Activated naive CD8-positive, alpha-beta T cell treated with anti-CD3 and anti-CD28 coated beads, Interleukin-2, amount 10 ng/mL, durations not matched to agents 7 days and 5 days (primary cell): ENCODE measurements around the gene CATSPERB. TPM values are rescaled to one million over a fixed set of nuclear protein-coding genes. Genes with fewer than 3 reads are reported as not detected.
"Not testable (repeated sequence)": the region's sequence is repeated elsewhere in the genome, so short reads cannot be mapped to it uniquely, and the experiment has no call there.

Experiments used
- ATAC-seq: fragments of 150-1000 bp; cut with Tn5 transposase; one replicate; pipeline ENCODE4 v1.10.0; 2021; ENCODE audit warnings: low read depth, moderate library complexity
- POLR2A ChIA-PET: fragments of 350-600 bp; sonication (Branson Sonifier 250); formaldehyde crosslinking; loops from one replicate; lab custom pipeline; 2021; ENCODE audit warnings: antibody characterized with exemption; lab: Charles Lee
- DNase-seq: peaks from one replicate; pipeline ENCODE4 v3.0.0; 2021
- H3K27ac Mint-ChIP-seq: one replicate; pipeline ENCODE4 v1.8.0; 2022; ENCODE audit warnings: mild to moderate bottlenecking, mixed read lengths
- H3K27me3 Mint-ChIP-seq: one replicate; pipeline ENCODE4 v1.8.0; 2022; ENCODE audit warnings: mild to moderate bottlenecking, moderate library complexity, mixed read lengths
- H3K36me3 Mint-ChIP-seq: one replicate; pipeline ENCODE4 v1.8.0; 2021; ENCODE audit warnings: mild to moderate bottlenecking, mixed read lengths
- H3K4me1 Mint-ChIP-seq: one replicate; pipeline ENCODE4 v1.8.0; 2021; ENCODE audit warnings: mixed read lengths
- H3K4me3 Mint-ChIP-seq: one replicate; pipeline ENCODE4 v1.8.0; 2022; ENCODE audit warnings: mild to moderate bottlenecking, moderate library complexity, mixed read lengths
- H3K9me3 Mint-ChIP-seq: one replicate; pipeline ENCODE4 v1.8.0; 2021; ENCODE audit warnings: mixed read lengths
- total RNA-seq, 2 experiments: library from RNA; stranded (reverse); gene quantifications; one replicate each; pipeline ENCODE4 v1.2.3, GENCODE V29; 2021

The CATSPERB gene
- total RNA-seq, 2 experiments from 2014 or later = 1.9 to 2.3 TPM

- H3K4me3 Mint-ChIP-seq = no peak overlapping the region
- DNase-seq = no peak
- H3K36me3 Mint-ChIP-seq = peaks cover 13% of the 10 kb centered on the region
- no peak overlapping the region for H3K27ac Mint-ChIP-seq
- H3K4me1 Mint-ChIP-seq = peaks cover 22% of the 10 kb centered on the region
- H3K9me3 Mint-ChIP-seq = peaks cover 18% of the 10 kb centered on the region
- no peak for ATAC-seq
- POLR2A ChIA-PET = no interaction called here
- H3K27me3 Mint-ChIP-seq = no peaks in the 10 kb centered on the region
Observed at GRCh38 chr14:91679273-91679672, 52.6 kb downstream of the CATSPERB start.

GRCh38 chr14:91677687-91678086 lies 54.2 kb downstream of the CATSPERB start:
- H3K9me3 Mint-ChIP-seq = peaks cover 21% of the 10 kb centered on the region
- H3K27ac Mint-ChIP-seq, ATAC-seq, H3K4me3 Mint-ChIP-seq, DNase-seq, H3K27me3 Mint-ChIP-seq, POLR2A ChIA-PET: not testable (repeated sequence)
- H3K4me1 Mint-ChIP-seq = peaks cover 22% of the 10 kb centered on the region
- H3K36me3 Mint-ChIP-seq = peaks cover 13% of the 10 kb centered on the region

- DNase-seq (no peak), ATAC-seq (no peak)
- Mint-ChIP-seq H3K36me3 (peaks cover 5% of the 10 kb centered on the region), H3K27ac (no peak overlapping the region), H3K4me3 (no peak overlapping the region), H3K27me3 (no peaks in the 10 kb centered on the region), H3K9me3 (peaks cover 19% of the 10 kb centered on the region), H3K4me1 (no peaks in the 10 kb centered on the region)
- POLR2A ChIA-PET = no interaction called here
Observed at GRCh38 chr14:91674911-91675310, 57.0 kb downstream of the CATSPERB start.

- DNase-seq = no peak
- Mint-ChIP-seq H3K27ac (no peak overlapping the region), H3K4me1 (no peaks in the 10 kb centered on the region), H3K36me3 (peaks cover 3% of the 10 kb centered on the region), H3K27me3 (no peaks in the 10 kb centered on the region), H3K4me3 (no peak overlapping the region), H3K9me3 (peaks cover 8% of the 10 kb centered on the region)
- POLR2A ChIA-PET = no interaction called here
- ATAC-seq = no peak
Observed at GRCh38 chr14:91669867-91670266, 62.0 kb downstream of the CATSPERB start.

- H3K36me3 Mint-ChIP-seq, DNase-seq, H3K27ac Mint-ChIP-seq, ATAC-seq, H3K4me3 Mint-ChIP-seq, H3K9me3 Mint-ChIP-seq, POLR2A ChIA-PET, H3K4me1 Mint-ChIP-seq, H3K27me3 Mint-ChIP-seq: not testable (repeated sequence)
Observed at GRCh38 chr14:91667101-91667500, 64.8 kb downstream of the CATSPERB start.

GRCh38 chr14:91660790-91661189 lies 71.1 kb downstream of the CATSPERB start:
- Mint-ChIP-seq H3K36me3 (peaks cover 3% of the 10 kb centered on the region), H3K4me1 (no peaks in the 10 kb centered on the region), H3K27ac (no peak overlapping the region), H3K4me3 (no peak overlapping the region), H3K9me3 (peaks cover 5% of the 10 kb centered on the region), H3K27me3 (peaks cover 5% of the 10 kb centered on the region)
- no peak for ATAC-seq
- POLR2A ChIA-PET = no interaction called here
- DNase-seq = no peak

GRCh38 chr14:91654836-91655235 lies 77.0 kb downstream of the CATSPERB start:
- Mint-ChIP-seq H3K36me3 (peaks cover 7% of the 10 kb centered on the region), H3K4me1 (peaks cover 9% of the 10 kb centered on the region), H3K27me3 (peaks cover 13% of the 10 kb centered on the region), H3K9me3 (no peaks in the 10 kb centered on the region), H3K4me3 (no peak overlapping the region), H3K27ac (no peak overlapping the region)
- no peak for DNase-seq
- ATAC-seq = no peak
- POLR2A ChIA-PET = no interaction called here

- POLR2A ChIA-PET = no interaction called here
- no peak for DNase-seq
- H3K36me3 Mint-ChIP-seq = peaks cover 7% of the 10 kb centered on the region
- H3K4me3 Mint-ChIP-seq = no peak overlapping the region
- peaks cover 9% of the 10 kb centered on the region for H3K4me1 Mint-ChIP-seq
- no peak for ATAC-seq
- H3K27me3 Mint-ChIP-seq = peaks cover 13% of the 10 kb centered on the region
- H3K27ac Mint-ChIP-seq = no peak overlapping the region
- H3K9me3 Mint-ChIP-seq = no peaks in the 10 kb centered on the region
Observed at GRCh38 chr14:91653451-91653850, 78.4 kb downstream of the CATSPERB start.

GRCh38 chr14:91649930-91650329 lies 82.0 kb downstream of the CATSPERB start:
- DNase-seq = no peak
- Mint-ChIP-seq H3K27me3 (peaks cover 2% of the 10 kb centered on the region), H3K4me1 (peaks cover 9% of the 10 kb centered on the region), H3K4me3 (no peak overlapping the region), H3K9me3 (peaks cover 5% of the 10 kb centered on the region), H3K36me3 (peaks cover 11% of the 10 kb centered on the region), H3K27ac (no peak overlapping the region)
- no peak for ATAC-seq
- POLR2A ChIA-PET = interaction anchor here (0.8 kb wide), 1 partner anchor 262 kb away, joined by 3 read pairs; no protein-coding TSS in a partner anchor

GRCh38 chr14:91647856-91648255 lies 84.0 kb downstream of the CATSPERB start:
- Mint-ChIP-seq H3K4me3 (no peak overlapping the region), H3K36me3 (peaks cover 9% of the 10 kb centered on the region), H3K27me3 (peaks cover 2% of the 10 kb centered on the region), H3K9me3 (peaks cover 5% of the 10 kb centered on the region), H3K27ac (no peak overlapping the region), H3K4me1 (peaks cover 8% of the 10 kb centered on the region)
- POLR2A ChIA-PET = no interaction called here
- DNase-seq (no peak), ATAC-seq (no peak)

GRCh38 chr14:91636604-91637003 lies 95.3 kb downstream of the CATSPERB start:
- ATAC-seq (no peak), DNase-seq (no peak)
- H3K9me3 Mint-ChIP-seq = peaks cover 2% of the 10 kb centered on the region
- no peak overlapping the region for H3K4me3 Mint-ChIP-seq
- POLR2A ChIA-PET = no interaction called here
- no peak overlapping the region for H3K27ac Mint-ChIP-seq
- no peaks in the 10 kb centered on the region for H3K4me1 Mint-ChIP-seq
- no peaks in the 10 kb centered on the region for H3K36me3 Mint-ChIP-seq
- no peaks in the 10 kb centered on the region for H3K27me3 Mint-ChIP-seq

GRCh38 chr14:91624757-91625156 lies 107.1 kb downstream of the CATSPERB start:
- no peak overlapping the region for H3K27ac Mint-ChIP-seq
- peaks cover 2% of the 10 kb centered on the region for H3K9me3 Mint-ChIP-seq
- POLR2A ChIA-PET = no interaction called here
- peaks cover 9% of the 10 kb centered on the region for H3K27me3 Mint-ChIP-seq
- H3K4me3 Mint-ChIP-seq = no peak overlapping the region
- no peak for DNase-seq
- H3K36me3 Mint-ChIP-seq = peaks cover 3% of the 10 kb centered on the region
- H3K4me1 Mint-ChIP-seq = no peaks in the 10 kb centered on the region
- ATAC-seq = no peak

GRCh38 chr14:91614187-91614586 lies 117.7 kb downstream of the CATSPERB start:
- DNase-seq (no peak), ATAC-seq (no peak)
- H3K9me3 Mint-ChIP-seq = peaks cover 2% of the 10 kb centered on the region
- H3K27me3 Mint-ChIP-seq = no peaks in the 10 kb centered on the region
- H3K36me3 Mint-ChIP-seq = no peaks in the 10 kb centered on the region
- H3K4me1 Mint-ChIP-seq = no peaks in the 10 kb centered on the region
- no peak overlapping the region for H3K27ac Mint-ChIP-seq
- POLR2A ChIA-PET = no interaction called here
- H3K4me3 Mint-ChIP-seq = no peak overlapping the region

GRCh38 chr14:91613459-91614112 lies 118.3 kb downstream of the CATSPERB start:
- Mint-ChIP-seq H3K27ac (no peak overlapping the region), H3K36me3 (no peaks in the 10 kb centered on the region), H3K4me3 (no peak overlapping the region), H3K4me1 (no peaks in the 10 kb centered on the region), H3K9me3 (peaks cover 2% of the 10 kb centered on the region), H3K27me3 (no peaks in the 10 kb centered on the region)
- no peak for DNase-seq
- ATAC-seq = no peak
- POLR2A ChIA-PET = no interaction called here
